Hypothalamus (tissue), 51 donors: ENCODE results near the gene FAM20C.

Experiments
- DNase-seq, 51 donors: peaks; one replicate each; lab custom pipeline; 2025; lab: John Stamatoyannopoulos, UW

The FAM20C gene

GRCh38 chr7:188727-189500, 3.5 kb upstream of the FAM20C start:
- no peak for DNase-seq

GRCh38 chr7:189719-190118, 2.7 kb upstream of the FAM20C start:
- no peak for DNase-seq

- no peak for DNase-seq
Observed at GRCh38 chr7:190196-190595, 2.2 kb upstream of the FAM20C start.

GRCh38 chr7:191105-191980, 1.0 kb upstream of the FAM20C start:
- DNase-seq = peak in 10 of 51 donors; percentile 17 to 67 (median 45)

- DNase-seq = peak in 5 of 51 donors; percentile 21 to 52 (median 30)
Observed at GRCh38 chr7:192701-193480, 520 bp downstream of the FAM20C start.

- peak in 11 of 51 donors; percentile 11 to 40 (median 23) for DNase-seq
Observed at GRCh38 chr7:193481-194251, 1.3 kb downstream of the FAM20C start.

- peak in 1 of 51 donors; percentile 24 for DNase-seq
Observed at GRCh38 chr7:194252-195009, 2.1 kb downstream of the FAM20C start.

- no peak for DNase-seq
Observed at GRCh38 chr7:195010-195829, 2.8 kb downstream of the FAM20C start.

- DNase-seq = no peak
Observed at GRCh38 chr7:195830-196128, 3.4 kb downstream of the FAM20C start.

- no peak for DNase-seq
Observed at GRCh38 chr7:196283-196682, 3.9 kb downstream of the FAM20C start.

GRCh38 chr7:196778-197321, 4.5 kb downstream of the FAM20C start:
- DNase-seq = no peak

GRCh38 chr7:197413-198335, 5.3 kb downstream of the FAM20C start:
- DNase-seq = no peak

- DNase-seq = peak in 5 of 51 donors; percentile 11 to 33 (median 30)
Observed at GRCh38 chr7:199483-200249, 7.3 kb downstream of the FAM20C start.

GRCh38 chr7:200290-200689, 7.9 kb downstream of the FAM20C start:
- DNase-seq = no peak

- no peak for DNase-seq
Observed at GRCh38 chr7:200704-201103, 8.3 kb downstream of the FAM20C start.

GRCh38 chr7:204326-204725, 12.0 kb downstream of the FAM20C start:
- DNase-seq = no peak
